ENCODE measurements around the gene MARCHF10. TPM values are rescaled to one million over a fixed set of nuclear protein-coding genes. Genes with fewer than 3 reads are reported as not detected.

MARCHF10 gene
- polyA plus RNA-seq, 4 donors: 0.54 to 1.2 (median 0.95) TPM

DNA sequence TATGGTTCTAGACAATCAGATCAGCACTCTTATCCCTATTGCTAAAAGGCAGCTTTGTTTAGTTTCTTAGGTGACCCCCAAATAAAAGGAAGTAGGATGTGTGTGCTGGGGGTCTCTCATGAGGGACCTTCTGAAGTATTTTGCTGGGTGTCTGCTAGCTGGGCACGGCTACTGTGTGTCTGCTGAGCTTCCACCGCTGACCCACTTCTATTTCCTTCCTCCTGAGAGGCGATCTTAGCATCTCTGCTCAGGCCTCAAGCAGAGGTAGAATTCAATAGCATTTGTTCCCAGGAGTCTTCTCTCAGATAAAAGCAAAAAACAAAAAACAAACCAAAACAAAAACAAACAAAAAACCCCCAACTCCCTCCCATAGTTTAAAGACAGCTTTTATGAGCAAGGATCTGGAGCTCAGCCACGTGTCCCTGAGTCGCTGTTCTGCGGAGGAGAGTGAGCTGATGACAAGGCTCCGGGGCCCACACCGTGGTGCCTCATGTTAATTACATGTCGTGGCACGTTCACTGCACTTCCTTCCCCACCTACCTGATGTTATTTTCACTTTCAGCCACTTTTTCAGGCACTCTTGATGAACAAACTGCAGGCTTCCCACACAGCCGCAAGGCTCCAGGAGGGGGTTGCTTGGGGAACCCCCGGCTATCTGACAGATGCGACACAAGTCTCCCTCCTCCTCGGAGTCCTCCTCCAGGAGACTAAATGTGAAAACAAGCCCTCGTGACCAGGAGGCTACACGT, 83.5 kb downstream of the MARCHF10 start:
- no peak for DNase-seq (ENCODE audit: low read depth in 4 of 4, low spot score in 3 of 4)

DNA sequence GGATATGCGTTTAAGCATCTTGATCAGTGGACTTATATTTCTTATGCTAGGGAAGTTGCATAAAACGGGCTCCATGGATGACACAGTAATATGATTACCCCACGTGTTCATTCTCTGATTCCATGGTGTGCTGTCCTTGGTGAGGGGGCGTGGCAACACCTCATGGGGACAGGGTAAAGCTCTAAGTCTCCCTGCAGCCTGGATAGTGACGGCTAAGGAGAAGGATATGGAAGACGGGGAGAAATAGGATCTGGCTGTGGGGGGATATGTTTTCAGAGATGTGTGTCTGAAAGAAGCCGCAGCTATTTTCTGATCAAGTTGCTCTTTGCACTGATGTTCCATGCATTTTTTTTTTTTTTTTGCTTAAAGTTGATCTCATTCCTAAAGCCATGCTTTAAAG, 84.3 kb downstream of the MARCHF10 start:
- no peak for DNase-seq (ENCODE audit: low read depth in 4 of 4, low spot score in 3 of 4)

DNA sequence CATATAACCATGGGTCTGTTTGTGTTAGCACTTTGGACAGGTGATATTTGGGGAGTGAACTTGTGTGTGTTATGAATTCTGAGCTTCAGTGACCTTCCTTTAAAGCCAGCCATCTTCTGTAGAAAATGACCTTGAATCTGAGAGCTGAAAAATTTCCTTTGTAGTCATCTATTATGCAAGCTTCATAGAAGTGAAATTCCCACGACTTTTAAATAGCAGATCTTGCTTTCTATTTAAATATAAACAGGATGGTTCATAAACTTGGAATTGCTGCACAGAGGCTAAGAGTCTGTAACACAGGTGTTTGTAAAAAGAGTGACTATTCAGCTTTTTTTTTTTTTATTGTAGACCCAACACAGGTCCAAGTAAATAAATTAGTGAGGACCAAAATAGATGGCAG, 85.5 kb downstream of the MARCHF10 start:
- DNase-seq (ENCODE audit: low read depth in 4 of 4, low spot score in 3 of 4): no peak

DNA sequence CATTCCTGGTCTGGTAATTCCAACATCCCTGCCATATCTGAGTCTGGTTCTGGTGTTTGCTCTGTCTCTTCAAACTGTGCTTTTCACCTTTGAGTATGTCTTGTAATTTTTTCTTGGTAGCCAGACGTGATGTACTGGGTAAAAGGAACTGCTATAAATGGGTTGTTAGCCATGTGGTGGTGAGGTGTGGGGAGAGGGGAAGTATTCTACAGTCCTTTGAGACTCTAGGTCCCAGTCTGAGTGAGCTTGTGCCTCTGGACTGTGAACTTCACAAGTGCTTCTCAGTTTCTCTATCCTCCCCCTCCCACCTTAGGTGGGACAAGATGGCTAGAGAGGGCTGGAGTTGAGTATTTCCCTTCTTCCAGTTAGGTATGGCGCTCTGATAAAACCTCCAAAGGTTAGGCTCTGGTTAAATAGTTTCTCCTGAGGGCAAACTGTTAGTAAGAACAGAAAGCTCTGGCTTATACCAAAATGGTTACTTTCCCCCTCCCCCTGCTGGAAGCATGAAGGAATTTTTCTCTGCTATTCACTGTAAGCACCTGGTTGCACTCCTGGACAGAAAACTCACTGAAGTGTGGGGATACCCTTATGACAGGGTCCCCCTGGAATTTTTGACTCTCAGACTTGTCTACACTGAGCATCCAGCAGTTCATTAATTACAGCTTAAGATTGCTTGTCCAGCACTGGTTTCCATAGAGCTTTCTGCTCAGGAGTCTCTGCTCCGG, 87.8 kb downstream of the MARCHF10 start:
- DNase-seq (ENCODE audit: low read depth in 4 of 4, low spot score in 3 of 4): no peak

DNA sequence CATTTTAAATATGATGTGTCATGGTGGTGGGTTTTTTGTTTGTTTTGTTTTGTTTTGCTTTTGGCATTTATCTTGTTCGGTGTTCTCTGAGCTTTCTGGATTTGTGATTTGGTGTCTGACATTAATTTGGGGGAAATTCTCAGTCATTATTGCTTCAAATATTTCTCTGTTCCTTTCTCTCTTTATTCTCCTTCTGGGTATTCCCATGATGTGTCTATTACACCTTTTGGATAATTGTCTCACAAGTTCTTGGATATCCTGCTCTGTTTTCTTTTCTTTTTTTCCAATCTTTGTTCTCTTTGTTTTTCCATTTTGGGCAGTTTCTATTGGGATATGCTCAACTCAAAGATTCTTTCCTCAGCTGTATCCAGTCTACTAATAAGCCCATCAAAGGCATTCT, 88.5 kb downstream of the MARCHF10 start:
- no peak for DNase-seq (ENCODE audit: low read depth in 4 of 4, low spot score in 3 of 4)

DNA sequence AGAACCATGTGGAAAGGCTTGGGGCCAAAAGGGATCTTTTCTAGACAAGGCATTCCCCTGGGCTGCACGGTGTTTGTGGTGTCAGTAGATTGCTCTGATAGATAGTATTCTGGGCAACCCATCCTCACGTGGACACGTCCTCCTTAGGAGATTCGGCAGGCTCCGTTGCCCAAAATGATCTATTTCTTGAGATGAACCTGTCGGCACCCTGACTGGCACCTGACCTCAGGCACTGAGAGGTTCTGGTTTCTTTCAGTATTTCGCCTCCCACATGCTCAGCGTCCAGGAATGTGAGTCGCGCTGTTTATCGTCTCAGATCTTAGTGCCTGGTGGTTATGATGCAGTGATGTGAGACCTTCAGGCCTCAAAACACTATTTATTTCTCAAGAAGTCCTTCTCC, 89.7 kb downstream of the MARCHF10 start:
- no peak for DNase-seq (ENCODE audit: low read depth in 4 of 4, low spot score in 3 of 4)

DNA sequence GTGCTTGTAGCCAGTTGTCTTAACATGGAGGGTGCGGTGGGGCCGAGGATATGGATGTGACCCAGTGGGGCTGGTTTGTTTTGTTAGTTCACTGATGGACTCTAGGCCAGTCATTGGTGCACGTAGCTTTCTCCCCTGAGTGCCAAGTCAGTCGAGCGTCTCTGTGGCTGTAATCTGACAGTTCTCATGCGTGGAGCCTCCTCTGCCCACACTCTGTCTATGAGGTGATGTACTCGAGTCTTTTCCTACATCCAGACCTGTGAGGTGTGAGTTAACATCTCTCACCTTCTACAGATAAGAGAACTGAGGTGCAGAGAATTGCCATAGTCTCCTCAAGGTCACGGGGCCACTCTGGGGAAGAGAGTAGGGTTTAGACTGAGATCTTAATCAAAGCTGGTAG, 90.2 kb downstream of the MARCHF10 start:
- no peak for DNase-seq (ENCODE audit: low read depth in 4 of 4, low spot score in 3 of 4)

DNA sequence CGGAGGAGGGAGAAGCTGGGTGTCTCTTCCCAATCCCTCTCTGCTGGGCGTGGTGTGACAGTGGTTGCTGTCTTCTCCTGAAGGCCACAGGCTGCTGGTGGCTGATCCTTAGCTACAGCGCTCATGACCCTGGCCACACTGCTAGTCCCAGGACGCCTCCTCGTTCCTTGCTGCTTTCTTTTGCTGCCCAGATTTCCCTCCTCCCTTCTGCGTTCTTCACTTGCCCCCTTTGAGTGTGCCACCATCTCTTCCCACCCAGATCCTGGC, 90.6 kb downstream of the MARCHF10 start:
- DNase-seq (ENCODE audit: low read depth in 4 of 4, low spot score in 3 of 4): no peak

DNA sequence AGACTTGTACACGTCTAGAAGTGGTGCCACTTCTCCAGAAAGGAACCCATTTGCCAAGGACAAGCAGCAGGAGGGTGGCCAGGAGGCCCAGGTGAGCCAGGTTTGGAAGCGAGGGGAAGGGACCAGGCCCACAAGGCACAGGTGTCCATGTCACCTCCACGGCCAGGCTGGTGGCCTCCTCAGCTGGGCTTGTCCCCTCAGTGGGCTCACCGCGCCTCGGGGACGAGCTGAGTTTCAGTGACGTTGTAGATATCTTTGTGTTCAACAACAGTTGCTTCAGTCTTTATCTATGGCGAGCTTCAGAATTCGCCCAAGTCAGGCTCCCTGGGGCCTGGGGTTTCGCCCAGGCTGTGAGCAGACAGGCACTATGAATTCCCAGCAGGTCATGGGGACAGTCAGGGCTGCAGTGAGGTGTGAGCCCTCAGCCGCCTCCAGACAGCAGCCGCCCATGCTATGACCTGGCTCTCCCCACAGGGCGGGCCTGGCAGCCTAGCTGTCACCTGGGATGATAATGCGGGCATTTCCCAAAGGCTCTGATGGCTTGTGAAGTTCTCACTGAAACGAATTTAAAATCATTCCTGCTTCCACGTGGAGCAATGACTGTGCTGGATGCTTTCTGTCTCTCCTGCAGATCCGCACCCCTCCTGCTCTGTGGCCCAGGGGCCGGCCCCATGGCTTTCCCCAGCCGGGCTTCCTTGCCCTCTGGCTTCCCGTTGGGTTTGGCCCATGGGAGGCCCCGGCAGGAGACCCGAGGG, 91.1 kb downstream of the MARCHF10 start:
- DNase-seq (ENCODE audit: low read depth in 4 of 4, low spot score in 3 of 4): no peak

DNA sequence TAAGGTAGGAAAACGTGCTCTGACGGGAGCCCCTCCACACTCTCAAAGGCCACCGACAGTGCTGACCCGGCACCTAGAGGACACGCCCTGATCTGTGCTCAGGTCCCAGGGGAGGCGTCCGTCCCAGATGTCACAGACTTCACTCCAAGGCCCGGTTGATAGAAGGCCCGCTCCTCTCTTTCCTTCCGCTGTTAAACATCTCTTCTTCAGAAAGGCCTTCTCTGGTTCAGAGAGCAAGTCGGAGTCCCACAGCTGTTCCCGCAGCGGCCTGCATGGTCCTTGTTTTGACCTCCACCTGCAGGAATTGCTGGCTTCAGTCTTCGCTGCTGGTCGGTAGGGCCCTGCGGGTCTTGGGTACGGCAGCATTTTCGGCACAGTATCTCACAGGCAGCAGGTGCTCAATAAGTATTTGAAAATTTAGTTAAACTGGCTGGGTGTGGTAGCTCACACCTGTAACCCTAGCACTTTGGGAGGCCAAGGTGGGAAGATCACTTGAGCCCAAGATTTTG, 92.2 kb downstream of the MARCHF10 start:
- DNase-seq (ENCODE audit: low read depth in 4 of 4, low spot score in 3 of 4): no peak

DNA sequence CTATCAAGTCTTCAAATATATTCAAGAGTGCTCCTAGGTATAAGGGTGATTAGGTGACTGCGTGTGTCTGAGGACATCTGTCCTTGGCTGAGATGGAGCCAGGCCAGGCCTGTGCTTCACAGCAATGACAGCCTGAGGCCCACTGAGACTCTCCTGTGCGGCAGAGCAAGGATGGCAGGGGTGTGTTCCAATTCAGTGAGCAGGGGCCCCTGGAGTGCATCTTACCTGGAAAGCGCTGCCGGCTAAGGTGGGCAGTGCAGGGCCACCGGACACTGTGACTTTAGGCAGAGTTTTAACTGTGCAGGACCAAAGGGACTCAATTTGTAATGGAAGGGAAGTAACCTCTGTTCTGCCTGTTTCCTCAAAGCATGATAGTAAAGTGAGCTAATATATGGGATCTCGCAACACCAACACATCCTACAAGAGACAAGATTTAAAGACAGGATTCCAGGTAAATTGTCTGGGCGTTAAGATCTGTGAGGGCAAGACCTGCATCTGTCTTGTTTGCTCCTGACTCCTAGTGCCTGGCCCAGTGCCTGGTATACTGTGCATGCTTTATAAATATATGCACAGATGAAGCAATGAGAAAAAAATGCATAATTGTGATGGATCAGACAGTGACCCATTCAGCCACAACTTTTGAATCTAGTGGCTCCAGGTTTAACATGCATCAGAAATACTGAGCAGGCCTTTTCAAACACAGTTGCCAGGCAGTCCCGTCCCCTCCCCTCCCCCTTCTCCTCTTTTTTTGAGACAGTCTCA, 93.9 kb downstream of the MARCHF10 start:
- no peak for DNase-seq (ENCODE audit: low read depth in 4 of 4, low spot score in 3 of 4)

DNA sequence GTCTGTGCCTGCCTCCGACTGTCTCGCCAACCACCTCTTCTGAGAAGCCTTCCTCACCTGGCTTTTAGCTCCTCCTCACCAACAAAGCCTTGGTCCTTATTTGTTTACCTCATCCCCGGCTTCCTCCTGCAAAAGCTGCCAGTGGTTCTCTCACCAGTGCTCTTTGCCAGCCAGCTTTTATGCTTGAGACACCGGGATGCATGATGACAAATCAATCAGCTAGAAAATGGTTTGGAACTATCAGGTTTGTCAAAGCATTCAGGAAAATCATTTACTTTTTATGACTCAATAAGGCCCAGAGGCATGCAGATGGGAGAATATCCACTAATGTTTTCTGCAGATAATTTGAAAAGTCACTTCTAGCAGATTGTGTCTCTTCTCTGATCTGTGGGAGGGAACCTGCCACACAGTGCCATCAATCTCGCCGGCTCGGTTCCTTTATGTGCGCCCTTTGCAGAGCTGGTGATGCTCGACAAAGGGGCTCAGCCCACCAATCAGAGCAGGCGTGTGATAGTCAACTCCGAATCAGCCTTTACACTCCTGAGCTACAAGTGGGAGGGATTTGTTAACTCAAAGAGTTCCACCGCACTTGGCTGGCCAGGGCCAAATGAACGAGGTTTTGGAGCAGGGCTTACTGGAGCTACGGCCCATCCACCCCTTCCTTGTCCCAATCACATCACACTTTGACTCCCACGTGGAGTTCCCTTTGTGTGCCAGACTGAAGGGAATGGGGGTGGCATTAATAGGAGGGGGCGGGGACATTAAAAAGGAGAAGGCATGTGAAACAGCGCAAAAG, 94.8 kb downstream of the MARCHF10 start:
- no peak for DNase-seq (ENCODE audit: low read depth in 4 of 4, low spot score in 3 of 4)

DNA sequence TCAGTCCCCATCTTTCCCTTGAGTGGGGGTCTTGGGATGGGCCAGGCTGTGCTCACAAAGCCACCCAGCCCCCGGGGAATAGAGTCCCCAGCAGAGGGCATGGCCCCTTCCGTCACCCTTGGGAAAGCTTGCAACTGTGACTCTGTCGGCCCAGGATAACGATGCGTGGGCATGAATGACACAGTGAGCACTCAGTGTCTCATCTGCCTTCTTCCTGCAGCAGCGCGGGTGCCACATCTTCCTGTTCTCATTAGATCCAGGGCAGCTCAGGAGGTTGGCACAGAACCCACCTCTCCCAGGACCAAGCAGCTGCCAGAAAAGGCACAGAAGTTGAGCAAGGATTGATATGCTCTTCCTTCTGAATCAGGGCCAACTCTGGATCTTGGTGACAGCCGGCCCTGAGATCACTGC, 95.9 kb downstream of the MARCHF10 start:
- DNase-seq (ENCODE audit: low read depth in 4 of 4, low spot score in 3 of 4): no peak

DNA sequence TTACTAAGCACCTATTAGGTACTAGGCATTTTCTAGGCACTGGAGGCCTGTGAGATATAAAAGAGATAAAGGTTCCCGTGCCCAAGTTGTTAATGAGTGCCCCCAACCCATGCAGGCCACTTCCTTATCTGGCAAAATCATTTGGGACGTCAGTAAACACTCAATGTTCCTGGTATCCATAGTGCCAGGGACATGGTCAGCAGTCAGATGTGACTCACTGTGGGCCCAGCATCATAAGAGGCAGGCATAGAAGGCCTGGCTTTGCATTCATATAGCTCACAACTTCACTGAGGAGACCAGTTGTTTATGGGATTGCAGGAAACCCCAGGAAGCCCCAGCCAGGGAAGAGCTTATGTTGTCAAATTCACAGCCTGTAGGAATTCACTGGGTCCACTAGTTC, 99.5 kb downstream of the MARCHF10 start:
- DNase-seq (ENCODE audit: low read depth in 4 of 4, low spot score in 3 of 4): no peak

DNA sequence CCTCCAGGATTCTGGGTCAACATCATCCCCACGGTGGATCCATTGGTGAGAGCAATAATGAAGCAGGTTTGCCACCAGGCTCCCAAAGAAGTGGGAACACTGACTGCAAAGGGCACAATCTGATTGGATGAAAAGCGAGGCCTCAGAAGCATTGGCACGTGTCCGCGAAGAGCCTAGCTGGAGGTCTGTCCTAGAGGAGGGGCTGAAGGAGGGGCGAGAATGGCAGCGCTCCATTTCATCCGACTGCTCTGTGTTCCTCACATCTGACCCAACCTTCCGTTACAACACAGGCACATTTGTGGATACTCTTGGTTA, 100.7 kb downstream of the MARCHF10 start:
- no peak for DNase-seq (ENCODE audit: low read depth in 4 of 4, low spot score in 3 of 4)

DNA sequence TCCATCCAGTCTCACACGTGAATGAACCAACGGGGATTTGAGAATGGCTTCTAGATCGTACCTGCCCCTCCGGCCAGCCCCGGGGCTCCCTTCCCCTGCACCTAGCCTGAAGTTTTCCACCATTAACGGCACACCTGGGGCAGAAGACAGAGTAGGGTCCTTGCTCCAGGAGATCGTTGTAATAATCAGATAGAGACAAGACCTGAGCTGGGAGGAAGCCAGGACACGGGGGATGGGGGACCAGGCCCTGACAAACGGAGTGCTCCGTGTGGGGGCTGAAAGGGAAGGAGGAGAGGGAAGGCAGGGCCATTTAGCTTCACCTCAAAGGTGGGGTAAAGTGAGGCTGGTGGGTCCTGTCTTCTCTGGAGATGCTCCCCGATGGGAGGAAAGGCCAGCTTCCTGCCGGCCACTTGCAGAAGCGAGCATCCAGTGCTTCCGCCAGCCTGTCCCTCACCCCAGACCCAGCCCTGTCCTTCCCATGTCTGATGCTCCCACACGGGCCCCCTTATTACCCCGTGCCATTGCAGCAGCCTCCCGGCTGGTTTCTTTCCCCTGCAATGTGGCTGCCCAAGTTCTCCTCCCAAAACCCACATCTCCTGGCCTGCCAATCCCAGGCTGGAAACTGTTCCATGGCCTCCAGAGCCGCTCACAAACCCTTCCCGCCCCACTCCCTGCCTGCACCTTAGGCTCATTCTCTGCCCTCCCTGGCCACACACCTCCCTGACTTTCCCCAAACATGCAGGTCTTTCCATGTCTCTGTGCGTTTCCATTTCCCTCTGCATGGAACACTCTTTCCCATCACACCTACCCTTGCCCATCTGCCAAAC, 101.3 kb downstream of the MARCHF10 start:
- DNase-seq (ENCODE audit: low read depth in 4 of 4, low spot score in 3 of 4): no peak

DNA sequence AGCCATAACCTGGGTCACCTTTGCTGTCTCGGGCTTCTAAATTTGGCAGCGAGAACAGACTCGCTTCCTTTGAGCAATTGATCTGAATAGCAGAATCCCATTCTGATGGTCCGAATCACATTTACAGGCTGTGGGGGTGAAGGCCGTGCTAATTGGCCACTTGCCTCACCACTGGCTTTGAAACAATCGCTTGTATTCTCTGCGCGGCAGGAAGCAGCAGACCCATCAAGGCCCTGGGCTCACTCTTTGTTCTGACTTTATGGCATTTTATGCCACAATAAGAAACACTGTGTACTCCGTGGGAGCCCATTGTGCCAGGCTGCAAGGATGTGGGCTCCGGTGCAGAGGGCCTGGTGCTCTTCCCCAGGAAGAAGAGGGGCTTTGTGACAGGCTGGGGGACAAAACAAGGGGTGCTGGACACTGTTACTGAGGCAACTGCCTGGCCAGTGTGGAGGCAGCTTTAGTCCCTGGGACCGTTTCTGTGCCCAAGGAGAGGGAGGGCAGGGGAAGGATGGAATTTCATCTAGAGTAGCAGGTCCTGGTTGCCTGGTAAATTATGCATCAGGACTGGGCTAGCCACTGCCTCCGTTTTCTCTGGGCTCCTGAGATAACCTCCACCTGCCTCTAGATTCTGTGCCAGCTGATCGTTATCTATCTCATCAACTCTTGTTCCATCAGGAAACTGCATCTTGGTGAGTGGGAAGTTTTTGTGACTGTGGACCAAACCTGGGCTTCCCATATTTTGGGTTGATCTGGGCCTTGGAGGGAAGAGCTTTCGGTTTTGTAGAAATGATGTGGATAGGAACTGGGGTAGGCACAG, 102.1 kb downstream of the MARCHF10 start:
- DNase-seq (ENCODE audit: low read depth in 4 of 4, low spot score in 3 of 4): no peak

DNA sequence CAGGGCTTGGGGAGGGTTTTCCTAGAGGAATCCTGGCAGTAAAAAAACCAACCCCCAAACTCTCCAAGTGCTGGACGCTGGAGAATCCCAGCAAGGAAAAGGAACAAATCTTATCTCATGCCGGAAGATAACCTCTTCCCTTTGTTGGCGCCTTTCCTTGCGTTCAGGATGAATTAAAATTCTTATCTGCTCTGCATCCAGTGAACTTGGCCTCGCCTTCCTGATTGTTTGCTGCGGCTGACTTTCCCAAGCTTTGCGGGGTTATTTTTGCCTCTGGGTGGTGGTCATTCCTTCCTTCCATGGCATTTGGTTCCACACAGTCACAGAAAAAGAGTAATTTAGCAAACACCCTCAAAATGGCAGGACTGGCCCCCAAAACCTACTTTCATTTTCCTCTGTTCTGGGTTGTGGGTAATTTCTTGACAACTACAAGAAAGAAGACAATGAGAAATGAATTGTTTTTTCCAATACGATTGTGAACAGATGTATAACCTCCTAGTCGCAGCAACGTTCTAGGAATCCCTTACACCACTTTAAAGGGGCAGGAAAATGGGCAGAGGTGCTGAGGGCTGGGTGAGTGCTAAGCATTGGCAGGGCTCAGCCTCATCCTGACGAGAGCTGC, 102.8 kb downstream of the MARCHF10 start:
- DNase-seq (ENCODE audit: low read depth in 4 of 4, low spot score in 3 of 4): no peak
